DND-41 (cell line): Measurements from ENCODE around the gene UBTD1.

Experiments used
- EZH2 ChIP-seq: IDR thresholded peaks from 3 replicates; pipeline ENCODE4 v1.6.1; 2012; ENCODE audit warnings: borderline replicate concordance, low read depth, mild to moderate bottlenecking, moderate library complexity, low read length, inconsistent platforms; ENCODE audit not compliant: severe bottlenecking
- TF ChIP-seq, protein P1 (sequence below): IDR thresholded peaks from 2 replicates; pipeline ENCODE4 v1.5.1; 2012; ENCODE audit warnings: borderline replicate concordance, low read length, moderate library complexity, mild to moderate bottlenecking; ENCODE audit not compliant: poor library complexity, severe bottlenecking; ENCODE audit errors: extremely low read depth

DNA sequence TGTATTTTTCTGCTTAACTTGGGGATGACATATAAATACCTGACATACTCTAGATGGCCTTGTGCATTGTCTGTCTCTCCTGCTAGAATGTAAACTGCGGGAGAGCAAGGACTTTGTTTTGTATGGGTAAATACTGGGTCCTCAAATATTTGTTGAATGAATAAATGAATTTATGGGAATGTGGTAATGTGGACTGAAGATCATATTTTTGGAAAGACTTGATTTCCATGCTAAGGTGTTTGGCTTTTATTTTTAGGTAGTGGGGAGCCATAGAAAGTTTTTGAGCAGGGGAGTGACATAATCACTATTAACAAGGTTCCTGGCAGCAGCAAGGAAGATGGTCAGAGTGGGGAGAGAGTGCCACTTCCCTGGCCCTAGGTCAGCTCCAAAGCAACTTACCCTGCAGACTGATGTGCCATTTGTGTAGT, 27.0 kb downstream of the UBTD1 start:
- TF ChIP-seq, protein P1, sequence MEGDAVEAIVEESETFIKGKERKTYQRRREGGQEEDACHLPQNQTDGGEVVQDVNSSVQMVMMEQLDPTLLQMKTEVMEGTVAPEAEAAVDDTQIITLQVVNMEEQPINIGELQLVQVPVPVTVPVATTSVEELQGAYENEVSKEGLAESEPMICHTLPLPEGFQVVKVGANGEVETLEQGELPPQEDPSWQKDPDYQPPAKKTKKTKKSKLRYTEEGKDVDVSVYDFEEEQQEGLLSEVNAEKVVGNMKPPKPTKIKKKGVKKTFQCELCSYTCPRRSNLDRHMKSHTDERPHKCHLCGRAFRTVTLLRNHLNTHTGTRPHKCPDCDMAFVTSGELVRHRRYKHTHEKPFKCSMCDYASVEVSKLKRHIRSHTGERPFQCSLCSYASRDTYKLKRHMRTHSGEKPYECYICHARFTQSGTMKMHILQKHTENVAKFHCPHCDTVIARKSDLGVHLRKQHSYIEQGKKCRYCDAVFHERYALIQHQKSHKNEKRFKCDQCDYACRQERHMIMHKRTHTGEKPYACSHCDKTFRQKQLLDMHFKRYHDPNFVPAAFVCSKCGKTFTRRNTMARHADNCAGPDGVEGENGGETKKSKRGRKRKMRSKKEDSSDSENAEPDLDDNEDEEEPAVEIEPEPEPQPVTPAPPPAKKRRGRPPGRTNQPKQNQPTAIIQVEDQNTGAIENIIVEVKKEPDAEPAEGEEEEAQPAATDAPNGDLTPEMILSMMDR: no peak
- TF ChIP-seq EZH2: no peak
